H1 (cell line): Measurements from ENCODE around the gene SPPL2B. TPM values are rescaled to one million over a fixed set of nuclear protein-coding genes. Genes with fewer than 3 reads are reported as not detected.

Experiments
- CTCF ChIA-PET: fragments of 300-600 bp; sonication (Branson Sonifier 250); formaldehyde crosslinking; loops from one replicate; lab custom pipeline; 2021; ENCODE audit not compliant: partially characterized antibody; lab: Charles Lee
- POLR2A ChIA-PET: fragments of 300-600 bp; sonication (Branson Sonifier 250); formaldehyde crosslinking; loops from one replicate; lab custom pipeline; 2021; ENCODE audit warnings: inconsistent platforms; ENCODE audit not compliant: partially characterized antibody; lab: Charles Lee
- DNase-seq, 2 experiments: peaks; one replicate each; pipeline versions ENCODE4 v3.0.0 to v3.0.0-alpha.2; 2010 to 2022; ENCODE audit warnings: low spot score in 2 of 2, low read depth in 1 of 2, mixed read lengths in 1 of 2
- FAIRE-seq: peaks from 2 replicates; lab custom pipeline; 2011; peaks lifted over from hg19 to GRCh38; lab: Jason Lieb, UNC
- H2AFZ ChIP-seq: 2 replicates; pipeline ENCODE4 v1.8.1; 2012; ENCODE audit warnings: low read length, inconsistent platforms
- H2AK5ac ChIP-seq: 2 replicates; pipeline ENCODE4 v1.6.1; 2013; ENCODE audit warnings: low read depth, low read length
- H2BK120ac ChIP-seq: replicated peaks from 2 replicates; pipeline ENCODE3; 2013; ENCODE audit warnings: low read depth, low read length, inconsistent platforms
- H2BK12ac ChIP-seq: 2 replicates; pipeline ENCODE4 v1.6.1; 2013; ENCODE audit warnings: low read depth, low read length
- H2BK15ac ChIP-seq: 2 replicates; pipeline ENCODE4 v1.6.1; 2013; ENCODE audit warnings: low read length
- H2BK20ac ChIP-seq: 2 replicates; pipeline ENCODE4 v1.6.1; 2013; ENCODE audit warnings: low read length
- H2BK5ac ChIP-seq: 2 replicates; pipeline ENCODE4 v1.6.1; 2013; ENCODE audit warnings: low read depth, low read length
- H3K14ac ChIP-seq: 2 replicates; pipeline ENCODE4 v1.6.1; 2013; ENCODE audit warnings: inconsistent platforms; ENCODE audit not compliant: insufficient read length
- H3K18ac ChIP-seq: 2 replicates; pipeline ENCODE4 v1.6.1; 2013; ENCODE audit warnings: low read length; ENCODE audit errors: extremely low read depth
- H3K23ac ChIP-seq: 2 replicates; pipeline ENCODE4 v1.6.1; 2013; ENCODE audit warnings: inconsistent platforms; ENCODE audit not compliant: insufficient read length
- H3K23me2 ChIP-seq: 2 replicates; pipeline ENCODE4 v1.6.1; 2013; ENCODE audit warnings: low read depth, low read length
- H3K27ac ChIP-seq: 2 replicates; pipeline ENCODE4 v1.6.1; 2011; ENCODE audit warnings: low read depth, low read length, inconsistent platforms
- H3K27me3 ChIP-seq, 4 experiments: replicated peaks in 1 of 4; 1 replicate in 1 of 4; 2 replicates in 3 of 4; pipeline versions ENCODE4 v1.6.1 to v1.8.1; 2011 to 2013; ENCODE audit warnings: low read length in 3 of 4, mild to moderate bottlenecking in 3 of 4, inconsistent platforms in 2 of 4, mixed read lengths in 2 of 4, moderate library complexity in 1 of 4; ENCODE audit not compliant: control insufficient read depth in 3 of 4, insufficient read depth in 3 of 4; ENCODE audit errors: extremely low read depth in 1 of 4
- H3K36me3 ChIP-seq, 4 experiments: 2 replicates each; pipeline versions ENCODE4 v1.6.1 to v1.8.1; 2011 to 2013; ENCODE audit warnings: mild to moderate bottlenecking in 4 of 4, low read length in 3 of 4, moderate library complexity in 2 of 4, control low read depth in 1 of 4, inconsistent platforms in 1 of 4; ENCODE audit not compliant: insufficient read depth in 4 of 4, control insufficient read depth in 2 of 4
- H3K4ac ChIP-seq: replicated peaks from 2 replicates; pipeline ENCODE3; 2013; ENCODE audit warnings: low read length, low read depth, mixed read lengths, inconsistent platforms; ENCODE audit not compliant: insufficient read length
- H3K4me1 ChIP-seq, 4 experiments: replicated peaks in 1 of 4; 1 replicate in 1 of 4; 2 replicates in 3 of 4; pipeline versions ENCODE4 v1.6.1 to v1.8.1; 2011 to 2013; ENCODE audit warnings: low read length in 3 of 4, inconsistent platforms in 2 of 4, mixed read lengths in 1 of 4; ENCODE audit not compliant: insufficient read depth in 4 of 4, control insufficient read depth in 3 of 4
- H3K4me2 ChIP-seq, 2 experiments: 2 replicates each; pipeline versions ENCODE4 v1.6.1 to v1.8.1; 2011 to 2013; ENCODE audit warnings: low read depth in 2 of 2, low read length in 2 of 2, control low read depth in 1 of 2, inconsistent platforms in 1 of 2, mild to moderate bottlenecking in 1 of 2; ENCODE audit not compliant: insufficient read depth in 1 of 2
- H3K4me3 ChIP-seq, 4 experiments: fragments of 200-600, 300-600 bp in 1 of 4; sonication (generic), shearing (Covaris generic), sonication (Bioruptor Twin) in 1 of 4; 2 replicates each; pipeline versions ENCODE4 v1.5.1 to v1.8.1; 2011 to 2016; ENCODE audit warnings: low read length in 4 of 4, low read depth in 3 of 4, control low read depth in 2 of 4, inconsistent platforms in 2 of 4, mild to moderate bottlenecking in 2 of 4, mixed read lengths in 1 of 4, moderate library complexity in 1 of 4; ENCODE audit not compliant: insufficient read depth in 2 of 4; ENCODE audit errors: extremely low read depth in 1 of 4
- H3K56ac ChIP-seq: replicated peaks from 2 replicates; pipeline ENCODE3; 2013; ENCODE audit warnings: low read depth, mild to moderate bottlenecking, mixed read lengths, low read length, inconsistent platforms; ENCODE audit not compliant: insufficient read length
- H3K79me1 ChIP-seq: 2 replicates; pipeline ENCODE4 v1.6.1; 2013; ENCODE audit warnings: low read depth, low read length, control low read depth
- H3K79me2 ChIP-seq, 2 experiments: 2 replicates each; pipeline versions ENCODE4 v1.6.1 to v1.8.1; 2012 to 2013; ENCODE audit warnings: low read length in 2 of 2, mild to moderate bottlenecking in 2 of 2, inconsistent platforms in 1 of 2; ENCODE audit not compliant: insufficient read depth in 2 of 2, control insufficient read depth in 1 of 2
- H3K9ac ChIP-seq, 4 experiments: replicated peaks in 1 of 4; 1 replicate in 1 of 4; 2 replicates in 3 of 4; pipeline versions ENCODE4 v1.6.1 to v1.8.1; 2011 to 2013; ENCODE audit warnings: low read depth in 3 of 4, low read length in 3 of 4, control low read depth in 2 of 4, mild to moderate bottlenecking in 2 of 4, moderate library complexity in 2 of 4, inconsistent platforms in 1 of 4; ENCODE audit errors: extremely low read depth in 1 of 4
- H3K9me3 ChIP-seq, 2 experiments: 2 replicates each; pipeline versions ENCODE4 v1.6.1 to v1.8.1; 2012 to 2013; ENCODE audit warnings: mild to moderate bottlenecking in 2 of 2, moderate library complexity in 2 of 2, control low read depth in 1 of 2, inconsistent platforms in 1 of 2, low read depth in 1 of 2, low read length in 1 of 2, mixed read lengths in 1 of 2; ENCODE audit not compliant: insufficient read depth in 2 of 2
- H4K20me1 ChIP-seq, 2 experiments: replicated peaks in 1 of 2; 2 replicates each; pipeline versions ENCODE3 to v1.8.1; 2011 to 2013; ENCODE audit warnings: inconsistent platforms in 2 of 2, low read length in 2 of 2, mild to moderate bottlenecking in 1 of 2; ENCODE audit not compliant: insufficient read depth in 2 of 2, control insufficient read depth in 1 of 2
- H4K5ac ChIP-seq: 2 replicates; pipeline ENCODE4 v1.6.1; 2013; ENCODE audit warnings: low read length, low read depth, mixed read lengths, inconsistent platforms; ENCODE audit not compliant: insufficient read length
- H4K8ac ChIP-seq: 2 replicates; pipeline ENCODE4 v1.8.0; 2013; ENCODE audit warnings: mild to moderate bottlenecking, moderate library complexity, low read length, inconsistent platforms; ENCODE audit not compliant: insufficient read depth; ENCODE audit errors: extremely low read depth
- H4K91ac ChIP-seq: replicated peaks from 2 replicates; pipeline ENCODE3; 2013; ENCODE audit warnings: low read length, mixed read lengths, inconsistent platforms; ENCODE audit not compliant: insufficient read length
- CBX8 ChIP-seq: fragments of 300-800, 300-1000 bp; sonication (generic); IDR thresholded peaks from 2 replicates; pipeline ENCODE4 v1.7.1; 2016; ENCODE audit warnings: low read depth, low read length, borderline replicate concordance
- E2F6 ChIP-seq: IDR thresholded peaks from 2 replicates; pipeline ENCODE4 v1.6.1; 2012; ENCODE audit warnings: inconsistent platforms
- EZH2 ChIP-seq: fragments of 200-600 bp; sonication (generic); IDR thresholded peaks from 2 replicates; pipeline ENCODE4 v1.7.1; 2012; ENCODE audit warnings: low read depth, mild to moderate bottlenecking, moderate library complexity, low read length, inconsistent platforms; ENCODE audit not compliant: severe bottlenecking
- MAFK ChIP-seq: IDR thresholded peaks from 2 replicates; pipeline ENCODE4 v1.6.1; 2012; ENCODE audit warnings: low read depth, mild to moderate bottlenecking, improper control_type of control experiment, low read length
- WGBS, 2 experiments: shearing (Covaris generic) in 1 of 2; methylation state at CpG; one replicate each; pipeline versions ENCODE4 v1.1.6 to v1.1.7; 2013 to 2015; ENCODE audit warnings: low lambda C conversion rate in 2 of 2, mixed read lengths in 2 of 2, inconsistent platforms in 1 of 2, low coverage in 1 of 2, missing lambda C conversion rate in 1 of 2; ENCODE audit not compliant: insufficient replicate concordance in 2 of 2, insufficient coverage in 1 of 2, insufficient read length in 1 of 2; ENCODE audit errors: extremely low coverage in 1 of 2, missing lambda C conversion rate in 1 of 2; 5-methylcytosine and 5-hydroxymethylcytosine counted together
- polyA plus RNA-seq, 7 experiments: library from polyadenylated mRNA; depleted of rRNA in 3 of 7; stranded (reverse) in 5 of 7; unstranded in 2 of 7; fragments of >200 nt in 5 of 7; fragments of 200-250 nt in 2 of 7; gene quantifications; 1 replicate in 5 of 7; 2 replicates in 1 of 7; 4 replicates in 1 of 7; pipeline versions ENCODE4 v1.2.1 to v1.2.3, GENCODE V29; 2011 to 2013; ENCODE audit warnings: missing spikeins in 2 of 7, mixed read lengths in 2 of 7
- total RNA-seq: library from RNA; stranded (reverse); fragmentation: NEBNext Ultra II Directional; extraction: Animal tissue kit (Norgen Biotek cat#: 25700); gene quantifications from 2 replicates; pipeline ENCODE4 v1.2.1, GENCODE V29; 2021

Gene SPPL2B
- total and polyA plus RNA-seq, 2 of the 8 experiments (the other 6 are each of a cell fraction or from before 2014, with no cell fraction given), result 34.8 to 55.7 TPM

- peak overlapping the region; percentile 86 to 95 for H3K4me2 ChIP-seq
- H3K4me1 ChIP-seq, result peaks cover 0 to 33% (median 15%) of the 10 kb centered on the region in 4 experiments; a peak in 6 of 7 replicates
- peaks cover 5 to 63% of the 10 kb centered on the region in 2 experiments; a peak in 3 of 4 replicates for H3K79me2 ChIP-seq
- no peak overlapping the region for H3K14ac ChIP-seq
- 0 out of 2 replicates have a peak overlapping the region, but pooled peaks have one; percentile 52 for H2BK5ac ChIP-seq
- H3K27ac ChIP-seq, result no peak overlapping the region
- POLR2A ChIA-PET, result interaction anchor here (0.7 to 1.3 kb wide), 7 partner anchors 8 to 96 kb away, joined by 3 to 9 read pairs (median 3); no protein-coding TSS in a partner anchor
- no peak overlapping the region; the same call in 1 of the 2 replicates for H2BK12ac ChIP-seq
- no peak for DNase-seq
- no peak overlapping the region for H2AFZ ChIP-seq
- CTCF ChIA-PET, result interaction anchor here (0.6 to 6.3 kb wide), 6 partner anchors 14 to 747 kb away, joined by 3 to 27 read pairs (median 3); no protein-coding TSS in a partner anchor
- no peak overlapping the region for H4K91ac ChIP-seq
- H3K9ac ChIP-seq, result peak overlapping the region in 3 of 4 experiments; percentile 6 to 74 (median 72); a peak in 2 of 7 replicates
- H4K8ac ChIP-seq, result no peak overlapping the region
- peaks cover 25% of the 10 kb centered on the region for H3K79me1 ChIP-seq
- H3K18ac ChIP-seq, result 0 out of 2 replicates have a peak overlapping the region, but pooled peaks have one; percentile 83
- H3K23ac ChIP-seq, result no peak overlapping the region
- H2BK15ac ChIP-seq, result no peak overlapping the region
- peaks cover 11% of the 10 kb centered on the region; the same call in 1 of the 2 replicates for H3K23me2 ChIP-seq
- no peak for FAIRE-seq
- H2BK120ac ChIP-seq, result no peak overlapping the region
- no peak overlapping the region for H3K56ac ChIP-seq
- peak overlapping the region; percentile 85 to 98 (median 91) for H3K4me3 ChIP-seq
- WGBS, 2 experiments, result 79% methylated on average over 13 of the region's 13 CpGs; no CpG with 5 or more reads in 1 of the 2 experiments
- TF ChIP-seq E2F6 (no peak), EZH2 (no peak), MAFK (no peak), CBX8 (no peak)
- H2BK20ac ChIP-seq, result no peak overlapping the region
- H3K36me3 ChIP-seq, result peaks cover 0 to 5% (median 4%) of the 10 kb centered on the region in 4 experiments; a peak in 5 of 8 replicates
- no peak overlapping the region for H3K4ac ChIP-seq
- H4K5ac ChIP-seq, result no peak overlapping the region
- peaks cover 1 to 21% of the 10 kb centered on the region in 2 experiments for H4K20me1 ChIP-seq
- peak overlapping the region; percentile 65; the same call in 1 of the 2 replicates for H2AK5ac ChIP-seq
- H3K9me3 ChIP-seq, result no peaks in the 10 kb centered on the region
- H3K27me3 ChIP-seq, result no peaks in the 10 kb centered on the region
These were observed 1.0 kb downstream of the SPPL2B start for GRCh38 chr19:2329501-2329916.
